AG04450 (cell line): Measurements from ENCODE around the gene PGAM2. TPM values are rescaled to one million over a fixed set of nuclear protein-coding genes. Genes with fewer than 3 reads are reported as not detected.

Source experiments
- CTCF ChIA-PET: fragments of 300-600, 350-600 bp; formaldehyde crosslinking; extraction: SDS; loops from one replicate; lab custom pipeline; 2022; ENCODE audit warnings: antibody characterized with exemption, inconsistent platforms; lab: Charles Lee
- POLR2A ChIA-PET: fragments of 350-600 bp; formaldehyde crosslinking; extraction: SDS; loops from one replicate; lab custom pipeline; 2021; ENCODE audit warnings: antibody characterized with exemption, inconsistent platforms; lab: Yijun Ruan, JAX
- DNase-seq: peaks from one replicate; pipeline ENCODE4 v3.0.0-alpha.2; 2011; ENCODE audit warnings: low read depth, low spot score
- H3K27ac ChIP-seq: one replicate; pipeline ENCODE4 v1.5.1; 2012; ENCODE audit warnings: low read depth, low read length, control low read depth
- H3K27me3 ChIP-seq: one replicate; pipeline ENCODE4 v1.6.0; 2012; ENCODE audit warnings: low read length; ENCODE audit not compliant: control insufficient read depth, insufficient read depth
- H3K4me3 ChIP-seq: 2 replicates; pipeline ENCODE4 v1.5.1; 2011; ENCODE audit warnings: mild to moderate bottlenecking, low read depth, low read length, control low read depth
- H3K9me3 ChIP-seq: 2 replicates; pipeline ENCODE4 v1.5.1; 2012; ENCODE audit warnings: low read length; ENCODE audit not compliant: control insufficient read depth, insufficient read depth
- polyA minus RNA-seq: library from RNA; depleted of rRNA, polyadenylated mRNA; stranded (reverse); fragments of >200 nt; gene quantifications from 2 replicates; pipeline ENCODE4 v1.2.3, GENCODE V29; 2011; rRNA and poly(A)+ RNA removed
- polyA plus RNA-seq: library from polyadenylated mRNA; depleted of rRNA; stranded (reverse); fragments of >200 nt; gene quantifications from 2 replicates; pipeline ENCODE4 v1.2.3, GENCODE V29; 2011; rRNA removed
- TF ChIP-seq, protein P1 (sequence below): IDR thresholded peaks from 2 replicates; pipeline ENCODE4 v1.5.1; 2011; ENCODE audit warnings: low read depth, low read length, control low read depth, inconsistent platforms

PGAM2 gene
- polyA plus RNA-seq (not detected in 2 replicates), polyA minus RNA-seq (not detected in 2 replicates)

DNA sequence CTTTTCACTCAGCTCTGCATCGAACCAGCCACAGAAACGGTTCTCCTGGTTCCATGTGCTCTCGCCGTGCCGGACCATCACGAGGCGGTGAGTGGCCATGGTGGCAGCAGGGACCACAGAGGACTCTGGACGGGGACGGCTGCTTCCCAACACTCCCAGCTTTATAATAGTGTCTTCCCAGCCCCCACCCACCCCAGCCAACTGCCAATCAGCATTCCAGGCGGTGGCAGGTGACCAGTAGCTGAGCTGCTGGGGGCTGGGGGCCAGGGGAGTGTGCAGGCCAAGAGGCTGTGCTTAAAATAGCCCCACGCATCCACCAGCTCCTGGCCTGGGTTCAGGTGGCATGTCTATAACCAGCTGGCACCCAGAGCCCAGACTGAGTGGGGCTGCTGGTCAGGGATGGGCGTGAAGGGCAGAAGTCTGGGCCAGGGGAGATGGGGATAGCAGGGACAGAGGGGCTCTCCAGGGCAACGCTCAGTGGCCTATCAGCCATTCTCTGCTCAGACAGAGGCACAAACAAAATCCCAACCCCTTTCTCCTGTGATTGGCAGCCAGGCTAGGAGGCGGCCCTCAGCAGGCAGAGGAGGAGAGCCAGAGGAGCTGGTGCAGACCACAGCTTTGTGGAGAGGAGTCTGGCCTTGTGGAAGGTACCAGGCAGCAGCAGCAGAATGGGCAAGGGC is at the start of gene PGAM2:
TSS of gene PGAM2 (minus strand) at position 137 of the 680 bp plus-strand sequence. CDS start at position 99, 38 bp downstream.
- no peak for DNase-seq
- Histone ChIP-seq H3K27me3 (peaks cover 8% of the 10 kb centered on the region), H3K9me3 (no peaks in the 10 kb centered on the region), H3K4me3 (no peak within 1 kb of the TSS), H3K27ac (no peak within 1 kb of the TSS)
- POLR2A ChIA-PET: interaction anchor here (0.6 to 1.4 kb wide), 3 partner anchors 12 to 135 kb away, joined by 3 to 7 read pairs (median 4); partner anchors contain the start of gene YKT6
- CTCF ChIA-PET: no interaction called here
- TF ChIP-seq, protein P1, sequence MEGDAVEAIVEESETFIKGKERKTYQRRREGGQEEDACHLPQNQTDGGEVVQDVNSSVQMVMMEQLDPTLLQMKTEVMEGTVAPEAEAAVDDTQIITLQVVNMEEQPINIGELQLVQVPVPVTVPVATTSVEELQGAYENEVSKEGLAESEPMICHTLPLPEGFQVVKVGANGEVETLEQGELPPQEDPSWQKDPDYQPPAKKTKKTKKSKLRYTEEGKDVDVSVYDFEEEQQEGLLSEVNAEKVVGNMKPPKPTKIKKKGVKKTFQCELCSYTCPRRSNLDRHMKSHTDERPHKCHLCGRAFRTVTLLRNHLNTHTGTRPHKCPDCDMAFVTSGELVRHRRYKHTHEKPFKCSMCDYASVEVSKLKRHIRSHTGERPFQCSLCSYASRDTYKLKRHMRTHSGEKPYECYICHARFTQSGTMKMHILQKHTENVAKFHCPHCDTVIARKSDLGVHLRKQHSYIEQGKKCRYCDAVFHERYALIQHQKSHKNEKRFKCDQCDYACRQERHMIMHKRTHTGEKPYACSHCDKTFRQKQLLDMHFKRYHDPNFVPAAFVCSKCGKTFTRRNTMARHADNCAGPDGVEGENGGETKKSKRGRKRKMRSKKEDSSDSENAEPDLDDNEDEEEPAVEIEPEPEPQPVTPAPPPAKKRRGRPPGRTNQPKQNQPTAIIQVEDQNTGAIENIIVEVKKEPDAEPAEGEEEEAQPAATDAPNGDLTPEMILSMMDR: no peak

DNA sequence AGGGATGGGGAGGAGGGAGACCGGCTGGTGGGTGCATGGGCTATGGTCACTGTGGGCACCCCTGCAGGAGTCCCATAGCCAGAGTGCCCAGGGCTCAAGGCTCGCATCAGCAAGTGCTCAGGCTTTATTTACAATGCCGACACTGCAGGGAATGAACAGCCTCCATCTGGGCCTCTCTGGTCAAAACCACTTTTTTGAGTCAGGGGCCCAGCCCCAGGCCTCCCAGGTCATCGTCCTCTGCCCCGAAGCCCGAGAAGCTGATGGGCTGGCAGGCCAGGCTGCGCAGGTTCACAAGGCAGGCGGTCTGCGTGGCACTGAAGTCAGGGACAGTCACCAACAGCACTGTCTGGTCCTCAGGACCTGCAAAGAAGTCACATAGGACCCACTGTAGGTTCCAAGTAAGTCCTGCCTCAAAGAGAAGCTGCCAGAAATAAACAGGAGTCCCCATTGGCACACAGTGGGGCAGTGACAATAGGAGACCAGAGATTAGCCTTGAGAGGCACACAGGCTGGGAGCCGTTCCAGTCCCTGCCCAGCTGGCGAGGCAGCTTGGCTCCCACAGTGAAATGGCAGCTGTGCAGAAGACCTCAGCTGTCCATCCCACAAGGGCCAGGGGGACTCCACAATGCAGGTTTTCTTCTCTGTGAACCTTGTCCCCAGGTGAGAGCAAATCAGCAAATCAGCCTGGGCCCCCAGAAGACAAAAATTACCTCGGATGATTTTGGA is 49.4 kb upstream of the PGAM2 start:
- H3K4me3 ChIP-seq: no peak overlapping the region
- CTCF ChIA-PET: no interaction called here

DNA sequence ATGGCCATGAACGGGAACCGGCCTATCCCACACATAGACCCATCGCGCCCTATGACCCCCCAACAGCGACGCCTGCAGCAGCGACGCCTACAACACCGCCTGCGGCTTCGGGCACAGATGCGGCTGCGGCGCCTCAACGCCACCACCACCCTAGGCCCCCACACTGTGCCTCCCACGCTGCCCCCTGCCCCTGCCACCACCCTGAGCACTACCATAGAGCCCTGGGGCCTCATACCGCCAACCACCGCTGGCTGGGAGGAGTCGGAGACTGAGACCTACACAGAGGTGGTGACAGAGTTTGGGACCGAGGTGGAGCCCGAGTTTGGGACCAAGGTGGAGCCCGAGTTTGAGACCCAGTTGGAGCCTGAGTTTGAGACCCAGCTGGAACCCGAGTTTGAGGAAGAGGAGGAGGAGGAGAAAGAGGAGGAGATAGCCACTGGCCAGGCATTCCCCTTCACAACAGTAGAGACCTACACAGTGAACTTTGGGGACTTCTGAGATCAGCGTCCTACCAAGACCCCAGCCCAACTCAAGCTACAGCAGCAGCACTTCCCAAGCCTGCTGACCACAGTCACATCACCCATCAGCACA is 48.5 kb upstream of the PGAM2 start:
- DNase-seq: no peak
- Histone ChIP-seq H3K4me3 (no peak overlapping the region), H3K27ac (no peak overlapping the region), H3K9me3 (peaks cover 4% of the 10 kb centered on the region; the same call in 1 of the 2 replicates), H3K27me3 (no peaks in the 10 kb centered on the region)
- ChIA-PET CTCF (no interaction called here), POLR2A (interaction anchor here (0.6 kb wide), 1 partner anchor 415 kb away, joined by 5 read pairs; no protein-coding TSS in a partner anchor)
- TF ChIP-seq, protein P1: no peak

More for the DNA sequence above, 49.4 kb upstream of the PGAM2 start:
- POLR2A ChIA-PET: interaction anchor here (0.6 to 1.4 kb wide), 3 partner anchors 13 to 414 kb away, joined by 3 to 5 read pairs (median 4); no protein-coding TSS in a partner anchor
- H3K9me3 ChIP-seq: peaks cover 4% of the 10 kb centered on the region; the same call in 1 of the 2 replicates
- H3K27ac ChIP-seq: no peak overlapping the region
- TF ChIP-seq, protein P1: no peak
- DNase-seq: no peak
- no peaks in the 10 kb centered on the region for H3K27me3 ChIP-seq

DNA sequence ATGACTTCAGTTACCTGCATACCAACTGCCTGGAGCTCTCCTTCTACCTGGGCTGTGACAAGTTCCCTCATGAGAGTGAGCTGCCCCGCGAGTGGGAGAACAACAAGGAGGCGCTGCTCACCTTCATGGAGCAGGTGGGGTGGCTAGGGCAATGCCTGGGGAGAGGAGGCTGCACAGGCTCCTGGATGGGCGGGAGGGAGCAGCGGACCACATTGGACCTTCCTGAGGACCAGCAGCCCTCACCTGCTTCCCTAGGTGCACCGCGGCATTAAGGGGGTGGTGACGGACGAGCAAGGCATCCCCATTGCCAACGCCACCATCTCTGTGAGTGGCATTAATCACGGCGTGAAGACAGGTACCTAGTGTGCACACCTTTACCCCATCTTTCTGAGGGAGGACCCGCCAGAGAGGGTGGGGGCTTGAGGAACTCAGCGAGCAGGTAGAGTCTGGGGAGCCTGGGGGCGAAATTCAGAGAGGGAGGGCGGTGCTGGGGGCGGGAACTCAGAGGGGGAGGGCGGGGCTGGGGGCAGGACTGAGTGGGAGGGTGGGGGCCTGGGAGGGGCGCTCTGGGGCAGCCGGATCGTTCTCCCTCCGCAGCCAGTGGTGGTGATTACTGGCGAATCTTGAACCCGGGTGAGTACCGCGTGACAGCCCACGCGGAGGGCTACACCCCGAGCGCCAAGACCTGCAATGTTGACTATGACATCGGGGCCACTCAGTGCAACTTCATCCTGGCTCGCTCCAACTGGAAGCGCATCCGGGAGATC is 47.8 kb upstream of the PGAM2 start:
- DNase-seq: no peak
- H3K4me3 ChIP-seq: no peak overlapping the region
- H3K9me3 ChIP-seq: peaks cover 4% of the 10 kb centered on the region; the same call in 1 of the 2 replicates
- CTCF ChIA-PET: no interaction called here
- TF ChIP-seq, protein P1: no peak
- no peaks in the 10 kb centered on the region for H3K27me3 ChIP-seq
- POLR2A ChIA-PET: no interaction called here
- no peak overlapping the region for H3K27ac ChIP-seq
